HEK293 (cell line): ENCODE results near the gene EHD3.

Source experiments
- CTCF ChIA-PET: fragments of 350-600 bp; formaldehyde crosslinking; extraction: SDS; loops from one replicate; lab custom pipeline; 2021; ENCODE audit warnings: antibody characterized with exemption; lab: Yijun Ruan, JAX
- POLR2A ChIA-PET: fragments of 300-600 bp; formaldehyde crosslinking; extraction: SDS; loops from one replicate; lab custom pipeline; 2020; ENCODE audit warnings: antibody characterized with exemption, inconsistent platforms; lab: Yijun Ruan, JAX
- H3K27ac ChIP-seq: fragments of 200-500 bp; sonication (Bioruptor generic); 2 replicates; pipeline ENCODE4 v1.5.1; 2014; ENCODE audit warnings: low read depth, low read length, control low read depth, inconsistent platforms; ENCODE audit errors: extremely low read depth
- H3K36me3 ChIP-seq, 2 experiments: fragments of 200-500 bp in 1 of 2; sonication (Bioruptor generic) in 1 of 2; 1 replicate in 1 of 2; 2 replicates in 1 of 2; pipeline ENCODE4 v1.5.1; 2014 to 2017; ENCODE audit warnings: inconsistent platforms in 2 of 2, low read length in 2 of 2; ENCODE audit not compliant: control insufficient read depth in 2 of 2, insufficient read depth in 1 of 2
- H3K4me1 ChIP-seq: fragments of 200-500 bp; sonication (Bioruptor generic); 2 replicates; pipeline ENCODE4 v1.5.1; 2014; ENCODE audit warnings: mild to moderate bottlenecking, low read length, inconsistent platforms; ENCODE audit not compliant: control insufficient read depth, insufficient read depth
- H3K4me3 ChIP-seq: 2 replicates; pipeline ENCODE4 v1.5.1; 2011; ENCODE audit warnings: low read depth, mild to moderate bottlenecking, control low read depth, low read length, moderate library complexity
- H3K9me3 ChIP-seq: fragments of 200-500 bp; sonication (Bioruptor generic); 2 replicates; pipeline ENCODE4 v1.5.1; 2014; ENCODE audit warnings: low read depth, low read length, inconsistent platforms; ENCODE audit not compliant: control insufficient read depth, insufficient read depth
- GFI1B ChIP-seq: fragments of 450-650 bp; formaldehyde crosslinking; IDR thresholded peaks from 2 replicates; pipeline ENCODE4 v1.5.1; 2016; ENCODE audit warnings: missing biosample characterization, missing genetic modification characterization
- GLIS1 ChIP-seq: fragments of 450-650 bp; formaldehyde crosslinking; IDR thresholded peaks from 2 replicates; pipeline ENCODE4 v1.5.1; 2016; ENCODE audit warnings: missing biosample characterization, missing genetic modification characterization
- KLF8 ChIP-seq: fragments of 450-650 bp; formaldehyde crosslinking; IDR thresholded peaks from 2 replicates; pipeline ENCODE4 v1.5.1; 2016; ENCODE audit warnings: missing biosample characterization, missing genetic modification characterization
- SP2 ChIP-seq: fragments of 450-650 bp; formaldehyde crosslinking; IDR thresholded peaks from 2 replicates; pipeline ENCODE4 v1.5.1; 2016; ENCODE audit warnings: missing biosample characterization, missing genetic modification characterization
- SP3 ChIP-seq: fragments of 450-650 bp; formaldehyde crosslinking; IDR thresholded peaks from 2 replicates; pipeline ENCODE4 v1.5.1; 2016; ENCODE audit warnings: missing biosample characterization, missing genetic modification characterization
- ZNF114 ChIP-seq: fragments of 450-650 bp; formaldehyde crosslinking; IDR thresholded peaks from 2 replicates; pipeline ENCODE4 v1.5.0; 2017; ENCODE audit warnings: missing biosample characterization, missing genetic modification characterization
- ZNF140 ChIP-seq: fragments of 450-650 bp; formaldehyde crosslinking; IDR thresholded peaks from 2 replicates; pipeline ENCODE4 v1.5.1; 2016; ENCODE audit warnings: missing biosample characterization, missing genetic modification characterization
- ZNF239 ChIP-seq: fragments of 450-650 bp; formaldehyde crosslinking; IDR thresholded peaks from 2 replicates; pipeline ENCODE4 v1.5.1; 2016; ENCODE audit warnings: missing biosample characterization, missing genetic modification characterization
- ZNF292 ChIP-seq: fragments of 450-650 bp; formaldehyde crosslinking; IDR thresholded peaks from 2 replicates; pipeline ENCODE4 v1.5.1; 2016; ENCODE audit warnings: low read depth, missing biosample characterization, missing genetic modification characterization, borderline replicate concordance
- ZNF302 ChIP-seq: fragments of 450-650 bp; formaldehyde crosslinking; IDR thresholded peaks from 2 replicates; pipeline ENCODE4 v1.5.1; 2016; ENCODE audit warnings: missing biosample characterization, missing genetic modification characterization, low read depth
- ZNF394 ChIP-seq: fragments of 450-650 bp; formaldehyde crosslinking; IDR thresholded peaks from 2 replicates; pipeline ENCODE4 v1.5.1; 2016; ENCODE audit warnings: missing biosample characterization, missing genetic modification characterization, mild to moderate bottlenecking, moderate library complexity, borderline replicate concordance
- ZNF529 ChIP-seq: fragments of 450-650 bp; formaldehyde crosslinking; IDR thresholded peaks from 2 replicates; pipeline ENCODE4 v1.5.1; 2017; ENCODE audit warnings: missing genetic modification characterization, missing biosample characterization; ENCODE audit not compliant: insufficient replicate concordance
- ZNF549 ChIP-seq: fragments of 450-650 bp; IDR thresholded peaks from 2 replicates; pipeline ENCODE4 v1.5.1; 2018; ENCODE audit warnings: missing biosample characterization, missing genetic modification characterization, mild to moderate bottlenecking, inconsistent platforms, moderate library complexity
- ZNF626 ChIP-seq: fragments of 450-650 bp; sonication (Bioruptor Pico); formaldehyde crosslinking; IDR thresholded peaks from 2 replicates; pipeline ENCODE4 v1.5.1; 2018; ENCODE audit warnings: missing biosample characterization, missing genetic modification characterization, inconsistent platforms
- ZNF654 ChIP-seq: fragments of 450-650 bp; formaldehyde crosslinking; IDR thresholded peaks from 2 replicates; pipeline ENCODE4 v1.5.1; 2016; ENCODE audit warnings: low read depth, missing biosample characterization, missing genetic modification characterization
- ZNF701 ChIP-seq: fragments of 450-650 bp; formaldehyde crosslinking; IDR thresholded peaks from 2 replicates; pipeline ENCODE4 v1.5.1; 2016; ENCODE audit warnings: missing biosample characterization, missing genetic modification characterization
- ZNF785 ChIP-seq: fragments of 450-650 bp; formaldehyde crosslinking; IDR thresholded peaks from 2 replicates; pipeline ENCODE4 v1.5.1; 2016; ENCODE audit warnings: missing biosample characterization, missing genetic modification characterization
- ZSCAN16 ChIP-seq: fragments of 450-650 bp; formaldehyde crosslinking; IDR thresholded peaks from 2 replicates; pipeline ENCODE4 v1.5.1; 2016; ENCODE audit warnings: missing biosample characterization, missing genetic modification characterization
- TF ChIP-seq, protein P1 (sequence below): fragments of 450-650 bp; formaldehyde crosslinking; IDR thresholded peaks from 2 replicates; pipeline ENCODE4 v1.5.1; 2016; ENCODE audit warnings: missing biosample characterization, missing genetic modification characterization
- TF ChIP-seq, protein P2 (sequence below): fragments of 450-650 bp; formaldehyde crosslinking; IDR thresholded peaks from 2 replicates; pipeline ENCODE4 v1.5.1; 2016; ENCODE audit warnings: missing biosample characterization, missing genetic modification characterization, low read depth
- TF ChIP-seq, protein P3 (sequence below): fragments of 450-650 bp; formaldehyde crosslinking; IDR thresholded peaks from 2 replicates; pipeline ENCODE4 v1.5.1; 2017; ENCODE audit warnings: missing biosample characterization, mild to moderate bottlenecking, missing genetic modification characterization, moderate library complexity

Gene EHD3

DNA sequence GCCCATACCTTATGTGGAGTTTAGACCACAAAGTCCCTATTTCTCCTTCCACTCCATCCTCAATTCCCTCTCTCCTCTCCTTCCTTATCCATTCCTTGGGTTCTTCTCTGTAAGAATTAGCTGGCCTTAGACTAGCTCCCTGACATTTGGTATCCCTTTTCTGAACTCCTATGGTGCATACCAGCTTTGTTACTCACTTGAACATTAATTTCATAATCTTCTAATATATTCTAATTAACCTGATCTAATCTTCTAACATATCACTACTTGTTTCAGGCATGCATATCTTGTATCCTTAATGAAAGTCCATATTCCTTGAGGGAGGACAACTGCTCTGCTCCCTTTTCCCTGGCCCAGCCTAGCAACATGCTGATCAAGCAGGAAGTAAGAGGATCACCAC is 66.4 kb downstream of the EHD3 start (continued):
- TF ChIP-seq, protein P1, sequence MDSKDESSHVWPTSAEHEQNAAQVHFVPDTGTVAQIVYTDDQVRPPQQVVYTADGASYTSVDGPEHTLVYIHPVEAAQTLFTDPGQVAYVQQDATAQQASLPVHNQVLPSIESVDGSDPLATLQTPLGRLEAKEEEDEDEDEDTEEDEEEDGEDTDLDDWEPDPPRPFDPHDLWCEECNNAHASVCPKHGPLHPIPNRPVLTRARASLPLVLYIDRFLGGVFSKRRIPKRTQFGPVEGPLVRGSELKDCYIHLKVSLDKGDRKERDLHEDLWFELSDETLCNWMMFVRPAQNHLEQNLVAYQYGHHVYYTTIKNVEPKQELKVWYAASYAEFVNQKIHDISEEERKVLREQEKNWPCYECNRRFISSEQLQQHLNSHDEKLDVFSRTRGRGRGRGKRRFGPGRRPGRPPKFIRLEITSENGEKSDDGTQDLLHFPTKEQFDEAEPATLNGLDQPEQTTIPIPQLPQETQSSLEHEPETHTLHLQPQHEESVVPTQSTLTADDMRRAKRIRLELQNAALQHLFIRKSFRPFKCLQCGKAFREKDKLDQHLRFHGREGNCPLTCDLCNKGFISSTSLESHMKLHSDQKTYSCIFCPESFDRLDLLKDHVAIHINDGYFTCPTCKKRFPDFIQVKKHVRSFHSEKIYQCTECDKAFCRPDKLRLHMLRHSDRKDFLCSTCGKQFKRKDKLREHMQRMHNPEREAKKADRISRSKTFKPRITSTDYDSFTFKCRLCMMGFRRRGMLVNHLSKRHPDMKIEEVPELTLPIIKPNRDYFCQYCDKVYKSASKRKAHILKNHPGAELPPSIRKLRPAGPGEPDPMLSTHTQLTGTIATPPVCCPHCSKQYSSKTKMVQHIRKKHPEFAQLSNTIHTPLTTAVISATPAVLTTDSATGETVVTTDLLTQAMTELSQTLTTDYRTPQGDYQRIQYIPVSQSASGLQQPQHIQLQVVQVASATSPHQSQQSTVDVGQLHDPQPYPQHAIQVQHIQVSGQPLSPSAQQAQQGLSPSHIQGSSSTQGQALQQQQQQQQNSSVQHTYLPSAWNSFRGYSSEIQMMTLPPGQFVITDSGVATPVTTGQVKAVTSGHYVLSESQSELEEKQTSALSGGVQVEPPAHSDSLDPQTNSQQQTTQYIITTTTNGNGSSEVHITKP (tag by site-specific recombination), result no peak
- TF ChIP-seq ZNF292 (tag by site-specific recombination), result no peak
- no peak for TF ChIP-seq SP2 (tag by site-specific recombination)
- TF ChIP-seq, protein P2, sequence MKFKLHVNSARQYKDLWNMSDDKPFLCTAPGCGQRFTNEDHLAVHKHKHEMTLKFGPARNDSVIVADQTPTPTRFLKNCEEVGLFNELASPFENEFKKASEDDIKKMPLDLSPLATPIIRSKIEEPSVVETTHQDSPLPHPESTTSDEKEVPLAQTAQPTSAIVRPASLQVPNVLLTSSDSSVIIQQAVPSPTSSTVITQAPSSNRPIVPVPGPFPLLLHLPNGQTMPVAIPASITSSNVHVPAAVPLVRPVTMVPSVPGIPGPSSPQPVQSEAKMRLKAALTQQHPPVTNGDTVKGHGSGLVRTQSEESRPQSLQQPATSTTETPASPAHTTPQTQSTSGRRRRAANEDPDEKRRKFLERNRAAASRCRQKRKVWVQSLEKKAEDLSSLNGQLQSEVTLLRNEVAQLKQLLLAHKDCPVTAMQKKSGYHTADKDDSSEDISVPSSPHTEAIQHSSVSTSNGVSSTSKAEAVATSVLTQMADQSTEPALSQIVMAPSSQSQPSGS (tag by site-specific recombination), result no peak
- TF ChIP-seq ZNF626 (tag by site-specific recombination), result no peak
- no peak for TF ChIP-seq ZNF140 (tag by site-specific recombination)

DNA sequence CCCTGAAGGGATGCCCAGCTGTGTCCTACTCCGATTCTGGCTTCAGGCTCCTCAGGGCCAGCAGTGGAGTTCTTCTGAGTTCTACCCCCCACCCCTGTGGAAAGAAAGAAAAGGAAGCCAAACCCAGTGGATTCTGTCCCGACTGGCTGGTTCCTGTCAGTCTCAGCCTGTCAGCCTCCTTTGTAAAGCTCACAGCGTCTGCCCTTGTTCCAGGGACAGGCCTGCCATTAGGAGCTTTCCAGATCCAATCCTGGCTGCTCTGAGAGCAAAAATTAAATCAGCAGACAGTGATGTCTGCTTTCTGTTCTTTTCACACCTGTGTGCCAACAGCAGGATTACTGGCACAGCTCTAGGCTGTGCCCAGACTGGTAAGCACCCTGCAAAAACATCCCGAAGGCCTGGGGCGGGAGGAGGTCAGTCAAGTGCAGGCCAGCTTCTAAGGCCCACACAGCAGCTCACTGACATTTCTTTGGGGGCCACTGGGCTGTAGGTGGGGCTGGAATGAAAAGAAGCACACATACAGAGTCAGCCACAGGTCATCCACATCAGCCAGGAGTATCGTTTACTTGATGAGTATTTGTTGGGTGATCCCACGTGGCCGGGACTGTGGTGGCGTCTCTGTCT is 69.1 kb downstream of the EHD3 start:
- no peak overlapping the region for H3K4me3 ChIP-seq
- no peak overlapping the region for H3K27ac ChIP-seq
- H3K9me3 ChIP-seq, result no peaks in the 10 kb centered on the region
- H3K36me3 ChIP-seq, result no peaks in the 10 kb centered on the region
- TF ChIP-seq, protein P3, sequence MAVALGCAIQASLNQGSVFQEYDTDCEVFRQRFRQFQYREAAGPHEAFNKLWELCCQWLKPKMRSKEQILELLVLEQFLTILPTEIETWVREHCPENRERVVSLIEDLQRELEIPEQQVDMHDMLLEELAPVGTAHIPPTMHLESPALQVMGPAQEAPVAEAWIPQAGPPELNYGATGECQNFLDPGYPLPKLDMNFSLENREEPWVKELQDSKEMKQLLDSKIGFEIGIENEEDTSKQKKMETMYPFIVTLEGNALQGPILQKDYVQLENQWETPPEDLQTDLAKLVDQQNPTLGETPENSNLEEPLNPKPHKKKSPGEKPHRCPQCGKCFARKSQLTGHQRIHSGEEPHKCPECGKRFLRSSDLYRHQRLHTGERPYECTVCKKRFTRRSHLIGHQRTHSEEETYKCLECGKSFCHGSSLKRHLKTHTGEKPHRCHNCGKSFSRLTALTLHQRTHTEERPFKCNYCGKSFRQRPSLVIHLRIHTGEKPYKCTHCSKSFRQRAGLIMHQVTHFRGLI, result no peak
- TF ChIP-seq ZNF239, result no peak
- TF ChIP-seq ZNF654 (tag by site-specific recombination), result no peak
- no peak for TF ChIP-seq ZNF394 (tag by site-specific recombination)
- no peak for TF ChIP-seq SP3 (tag by site-specific recombination)
- TF ChIP-seq KLF8 (tag by site-specific recombination), result no peak
- no peaks in the 10 kb centered on the region for H3K4me1 ChIP-seq
- CTCF ChIA-PET, result no interaction called here
- POLR2A ChIA-PET, result no interaction called here

DNA sequence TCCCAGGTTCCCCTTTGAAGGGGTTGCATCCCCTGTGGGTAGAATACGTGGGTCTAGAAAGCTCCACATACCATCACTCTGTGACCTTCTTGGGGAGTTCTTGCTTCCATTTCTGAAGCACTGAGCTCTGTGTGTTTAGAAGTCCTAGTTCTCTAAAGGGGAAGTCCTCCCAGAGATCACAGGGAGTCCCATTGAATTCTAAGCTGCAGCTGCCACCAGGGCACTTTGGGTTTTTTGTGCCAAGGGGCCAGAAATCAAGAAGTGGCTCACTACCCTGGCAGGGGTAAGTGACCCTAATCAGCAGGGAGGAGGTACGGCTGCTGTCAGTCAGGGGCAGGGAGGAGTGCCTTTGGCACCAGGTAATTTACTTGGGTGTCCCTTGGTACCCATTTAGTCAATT is 70.9 kb downstream of the EHD3 start:
- Histone ChIP-seq H3K4me1 (no peaks in the 10 kb centered on the region), H3K9me3 (no peaks in the 10 kb centered on the region), H3K27ac (no peak overlapping the region), H3K36me3 (no peaks in the 10 kb centered on the region), H3K4me3 (no peak overlapping the region)
- CTCF ChIA-PET, result no interaction called here
- no peak for TF ChIP-seq ZSCAN16 (tag by site-specific recombination)
- no peak for TF ChIP-seq GLIS1 (tag by site-specific recombination)
- TF ChIP-seq GFI1B (tag by site-specific recombination), result no peak
- no peak for TF ChIP-seq ZNF785 (tag by site-specific recombination)
- TF ChIP-seq ZNF701 (tag by site-specific recombination), result no peak
- TF ChIP-seq, protein P2 (tag by site-specific recombination), result no peak
- TF ChIP-seq ZNF114 (tag by site-specific recombination), result no peak
- no peak for TF ChIP-seq ZNF549 (tag by site-specific recombination)
- TF ChIP-seq ZNF529 (tag by site-specific recombination), result no peak
- no peak for TF ChIP-seq ZNF302 (tag by site-specific recombination)
- POLR2A ChIA-PET, result no interaction called here
